A549 treated with Mapracorat at 1 μM for 4 hours (cell line): Measurements from ENCODE around the gene PELI1. TPM values are rescaled to one million over a fixed set of nuclear protein-coding genes. Genes with fewer than 3 reads are reported as not detected.

Experiments
- total RNA-seq: library from RNA; stranded (reverse); fragments of 200-300 nt; extraction: Qiagen RNA extraction; gene quantifications from 5 replicates; pipeline ENCODE4 v1.2.3, GENCODE V29; 2022

The PELI1 gene, protein sequence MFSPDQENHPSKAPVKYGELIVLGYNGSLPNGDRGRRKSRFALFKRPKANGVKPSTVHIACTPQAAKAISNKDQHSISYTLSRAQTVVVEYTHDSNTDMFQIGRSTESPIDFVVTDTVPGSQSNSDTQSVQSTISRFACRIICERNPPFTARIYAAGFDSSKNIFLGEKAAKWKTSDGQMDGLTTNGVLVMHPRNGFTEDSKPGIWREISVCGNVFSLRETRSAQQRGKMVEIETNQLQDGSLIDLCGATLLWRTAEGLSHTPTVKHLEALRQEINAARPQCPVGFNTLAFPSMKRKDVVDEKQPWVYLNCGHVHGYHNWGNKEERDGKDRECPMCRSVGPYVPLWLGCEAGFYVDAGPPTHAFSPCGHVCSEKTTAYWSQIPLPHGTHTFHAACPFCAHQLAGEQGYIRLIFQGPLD
- total RNA-seq, result 0.98 to 1.7 TPM (median 1.3 TPM) in 5 replicates

DNA sequence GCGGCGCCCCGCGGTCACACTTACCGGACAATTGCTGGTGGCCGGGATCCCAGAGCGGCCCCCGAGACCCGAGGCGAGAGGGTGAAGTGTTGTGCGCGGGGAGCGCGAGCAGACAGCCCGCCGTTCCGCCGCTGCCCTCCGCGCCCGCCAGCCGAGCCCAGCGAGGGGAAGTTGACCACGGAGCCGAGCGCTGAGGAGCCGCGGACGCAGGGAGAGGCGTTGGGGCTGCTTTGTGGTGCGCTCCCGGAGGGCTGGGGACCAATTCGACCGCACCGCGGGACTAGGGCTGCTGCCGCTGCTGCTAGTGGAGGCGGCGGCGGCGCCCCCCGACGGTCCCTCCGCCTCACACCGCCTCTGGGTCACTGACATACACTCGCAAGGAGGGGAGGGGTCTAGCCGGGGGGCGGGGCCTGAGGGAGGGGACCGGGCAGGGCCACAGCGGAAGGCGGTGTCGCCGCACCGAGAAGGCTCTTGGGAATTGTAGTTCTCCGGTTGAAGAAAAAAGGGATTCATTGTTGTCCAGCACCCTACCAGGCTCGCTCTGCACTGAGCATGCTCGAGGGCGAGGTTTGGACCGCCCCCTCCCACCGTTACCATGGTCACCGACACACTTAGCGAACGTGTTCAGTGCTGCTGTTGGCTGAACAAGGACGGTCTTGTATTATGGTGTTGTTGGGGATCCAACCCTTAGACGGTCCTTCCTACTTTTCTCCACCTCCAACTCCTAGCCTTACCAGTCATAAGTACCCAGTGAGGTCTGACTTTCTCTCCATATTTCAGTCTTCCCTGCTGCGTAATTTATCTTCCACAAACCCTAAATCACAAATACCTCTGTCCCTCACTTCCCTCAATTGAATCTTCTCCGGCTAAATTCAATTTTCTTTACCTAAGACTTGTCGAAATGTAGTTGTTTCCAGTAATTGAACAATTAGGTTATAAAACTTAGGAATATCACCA is at the start of gene PELI1:
Gene PELI1 (minus strand): TSS at position 364 of the 957 bp plus-strand sequence. CDS start 36,110 bp downstream, outside the sequence.

Other genes starting within 250 kb of the PELI1 start
- gene VPS54, start 125.0 kb downstream of the PELI1 start, total RNA-seq, result 12.3 to 14.9 TPM (median 14.2 TPM) in 5 replicates